SJSA1 (cell line): ENCODE results near the gene ATP5PB. TPM values are rescaled to one million over a fixed set of nuclear protein-coding genes. Genes with fewer than 3 reads are reported as not detected.

Experiments used
- DNase-seq, 2 experiments: peaks; one replicate each; pipeline ENCODE4 v3.0.0-alpha.2; 2015 to 2020; ENCODE audit warnings: low spot score in 2 of 2, low read depth in 1 of 2
- H3K27ac ChIP-seq: fragments of 250-450 bp; sonication (Bioruptor Pico); 2 replicates; pipeline ENCODE4 v1.5.1; 2020; ENCODE audit warnings: mild to moderate bottlenecking, moderate library complexity
- H3K27me3 ChIP-seq: fragments of 250-450 bp; sonication (Bioruptor Pico); replicated peaks from 2 replicates; pipeline ENCODE4 v1.5.1; 2020; ENCODE audit warnings: mild to moderate bottlenecking, moderate library complexity
- H3K36me3 ChIP-seq: fragments of 250-450 bp; sonication (Bioruptor Pico); 2 replicates; pipeline ENCODE4 v1.5.1; 2020; ENCODE audit warnings: mild to moderate bottlenecking
- H3K4me1 ChIP-seq: fragments of 250-450 bp; sonication (Bioruptor Pico); replicated peaks from 2 replicates; pipeline ENCODE4 v1.6.1; 2021; ENCODE audit warnings: mild to moderate bottlenecking
- H3K4me3 ChIP-seq: fragments of 250-450 bp; sonication (Bioruptor Pico); 2 replicates; pipeline ENCODE4 v1.5.1; 2020; ENCODE audit warnings: mild to moderate bottlenecking
- H3K9me3 ChIP-seq: fragments of 250-450 bp; sonication (Bioruptor Pico); replicated peaks from 2 replicates; pipeline ENCODE4 v1.5.1; 2020; ENCODE audit warnings: mild to moderate bottlenecking
- total RNA-seq: library from RNA; depleted of rRNA; stranded (reverse); fragments of >200 nt; shearing (Covaris generic); gene quantifications from 2 replicates; pipeline ENCODE4 v1.2.3, GENCODE V29; 2014

The ATP5PB gene
- total RNA-seq, 1 experiment from 2014 or later: 432 TPM

- Histone ChIP-seq H3K4me1 (no peaks in the 10 kb centered on the region), H3K9me3 (no peaks in the 10 kb centered on the region), H3K36me3 (no peaks in the 10 kb centered on the region), H3K27ac (no peak overlapping the region), H3K4me3 (no peak overlapping the region), H3K27me3 (peaks cover 6% of the 10 kb centered on the region)
- DNase-seq: no peak
Measured at GRCh38 chr1:111424281-111424680, 25.0 kb upstream of the ATP5PB start.

GRCh38 chr1:111436726-111437125 is 12.5 kb upstream of the ATP5PB start:
- H3K27me3 ChIP-seq: 0 out of 2 replicates have a peak, but pooled peaks cover 4% of the 10 kb centered on the region
- H3K4me1 ChIP-seq: no peaks in the 10 kb centered on the region
- DNase-seq: no peak
- no peak overlapping the region for H3K27ac ChIP-seq
- H3K4me3 ChIP-seq: no peak overlapping the region
- no peaks in the 10 kb centered on the region for H3K9me3 ChIP-seq
- H3K36me3 ChIP-seq: peaks cover 36% of the 10 kb centered on the region

GRCh38 chr1:111439461-111440351 is 9.6 kb upstream of the ATP5PB start:
- H3K4me3 ChIP-seq: no peak overlapping the region
- H3K36me3 ChIP-seq: peaks cover 64% of the 10 kb centered on the region
- H3K9me3 ChIP-seq: no peaks in the 10 kb centered on the region
- H3K27me3 ChIP-seq: no peaks in the 10 kb centered on the region
- no peak for DNase-seq
- no peaks in the 10 kb centered on the region for H3K4me1 ChIP-seq
- H3K27ac ChIP-seq: no peak overlapping the region

GRCh38 chr1:111441573-111442192 is 7.6 kb upstream of the ATP5PB start:
- no peak for DNase-seq
- Histone ChIP-seq H3K27me3 (no peaks in the 10 kb centered on the region), H3K4me1 (no peaks in the 10 kb centered on the region), H3K27ac (no peak overlapping the region), H3K9me3 (no peaks in the 10 kb centered on the region), H3K36me3 (peaks cover 82% of the 10 kb centered on the region), H3K4me3 (no peak overlapping the region)

- Histone ChIP-seq H3K36me3 (peaks cover 90% of the 10 kb centered on the region), H3K9me3 (no peaks in the 10 kb centered on the region), H3K27ac (no peak overlapping the region), H3K27me3 (no peaks in the 10 kb centered on the region), H3K4me3 (no peak overlapping the region), H3K4me1 (peaks cover under 1% of the 10 kb centered on the region; the same call in 1 of the 2 replicates)
- DNase-seq: no peak
Measured at GRCh38 chr1:111442457-111442856, 6.8 kb upstream of the ATP5PB start.

- no peaks in the 10 kb centered on the region for H3K9me3 ChIP-seq
- no peak overlapping the region for H3K4me3 ChIP-seq
- no peak overlapping the region for H3K27ac ChIP-seq
- peaks cover 90% of the 10 kb centered on the region for H3K36me3 ChIP-seq
- no peak for DNase-seq
- no peaks in the 10 kb centered on the region for H3K27me3 ChIP-seq
- peaks cover 7% of the 10 kb centered on the region; the same call in 1 of the 2 replicates for H3K4me1 ChIP-seq
Measured at GRCh38 chr1:111444031-111444430, 5.2 kb upstream of the ATP5PB start.

- Histone ChIP-seq H3K36me3 (peaks cover 81% of the 10 kb centered on the region), H3K27ac (no peak overlapping the region), H3K27me3 (no peaks in the 10 kb centered on the region), H3K9me3 (no peaks in the 10 kb centered on the region), H3K4me3 (no peak overlapping the region), H3K4me1 (peaks cover 14% of the 10 kb centered on the region; the same call in 1 of the 2 replicates)
- DNase-seq: no peak
Measured at GRCh38 chr1:111446546-111446945, 2.7 kb upstream of the ATP5PB start.

- no peak overlapping the region for H3K27ac ChIP-seq
- no peaks in the 10 kb centered on the region for H3K27me3 ChIP-seq
- H3K4me1 ChIP-seq: peaks cover 14% of the 10 kb centered on the region; the same call in 1 of the 2 replicates
- no peak overlapping the region for H3K4me3 ChIP-seq
- no peak for DNase-seq
- H3K9me3 ChIP-seq: no peaks in the 10 kb centered on the region
- H3K36me3 ChIP-seq: peaks cover 78% of the 10 kb centered on the region
Measured at GRCh38 chr1:111446967-111447892, 2.0 kb upstream of the ATP5PB start.

GRCh38 chr1:111448482-111448917 is 764 bp upstream of the ATP5PB start:
- Histone ChIP-seq H3K27me3 (no peaks in the 10 kb centered on the region), H3K36me3 (peaks cover 76% of the 10 kb centered on the region), H3K4me3 (peak overlapping the region; percentile 55), H3K9me3 (no peaks in the 10 kb centered on the region), H3K4me1 (peaks cover 14% of the 10 kb centered on the region; the same call in 1 of the 2 replicates), H3K27ac (peak overlapping the region; percentile 12; the same call in 1 of the 2 replicates)
- peak; percentile 28 to 45 for DNase-seq

GRCh38 chr1:111449703-111450017 is 396 bp downstream of the ATP5PB start:
- peaks cover 14% of the 10 kb centered on the region; the same call in 1 of the 2 replicates for H3K4me1 ChIP-seq
- no peaks in the 10 kb centered on the region for H3K9me3 ChIP-seq
- H3K36me3 ChIP-seq: peaks cover 77% of the 10 kb centered on the region
- DNase-seq: no peak
- peak overlapping the region; percentile 55 for H3K4me3 ChIP-seq
- H3K27me3 ChIP-seq: no peaks in the 10 kb centered on the region
- H3K27ac ChIP-seq: peak overlapping the region; percentile 42

GRCh38 chr1:111450185-111450584 is 921 bp downstream of the ATP5PB start:
- Histone ChIP-seq H3K4me1 (peaks cover 14% of the 10 kb centered on the region; the same call in 1 of the 2 replicates), H3K27ac (peak overlapping the region; percentile 42), H3K36me3 (peaks cover 75% of the 10 kb centered on the region), H3K4me3 (peak overlapping the region; percentile 55), H3K9me3 (no peaks in the 10 kb centered on the region), H3K27me3 (no peaks in the 10 kb centered on the region)
- no peak for DNase-seq

GRCh38 chr1:111452581-111452980 is 3.3 kb downstream of the ATP5PB start:
- Histone ChIP-seq H3K27ac (no peak overlapping the region), H3K4me3 (no peak overlapping the region), H3K27me3 (no peaks in the 10 kb centered on the region), H3K9me3 (no peaks in the 10 kb centered on the region), H3K4me1 (peaks cover 12% of the 10 kb centered on the region; the same call in 1 of the 2 replicates), H3K36me3 (peaks cover 74% of the 10 kb centered on the region)
- no peak for DNase-seq

GRCh38 chr1:111453706-111454105 is 4.4 kb downstream of the ATP5PB start:
- Histone ChIP-seq H3K9me3 (no peaks in the 10 kb centered on the region), H3K4me3 (no peak overlapping the region), H3K27me3 (no peaks in the 10 kb centered on the region), H3K36me3 (peaks cover 81% of the 10 kb centered on the region), H3K4me1 (peaks cover 6% of the 10 kb centered on the region; the same call in 1 of the 2 replicates), H3K27ac (no peak overlapping the region)
- DNase-seq: no peak
